Adrenal gland (tissue), 12 donors: ENCODE measurements around the gene SH2D5. TPM values are rescaled to one million over a fixed set of nuclear protein-coding genes. Genes with fewer than 3 reads are reported as not detected.

Source experiments
- DNase-seq, 7 donors: peaks; one replicate each; pipeline ENCODE4 v3.0.0-alpha.2; 2019 to 2020
- H3K27ac ChIP-seq, 5 donors: fragments of 200-600 bp; sonication (generic) in 4 of 5; 1 replicate in 3 of 5; 2 replicates in 2 of 5; pipeline versions ENCODE4 v1.5.1 to v1.8.0; 2016 to 2020; ENCODE audit warnings: mild to moderate bottlenecking in 1 of 5
- H3K27me3 ChIP-seq: fragments of 200-600 bp; 2 replicates; pipeline ENCODE4 v1.8.0; 2021
- H3K36me3 ChIP-seq, 2 donors: fragments of 200-600 bp; replicated peaks in 1 of 2; 1 replicate in 1 of 2; 2 replicates in 1 of 2; pipeline versions ENCODE4 v1.5.1 to v1.8.0; 2018 to 2022
- H3K4me1 ChIP-seq, 2 donors: fragments of 200-600 bp; replicated peaks in 1 of 2; 1 replicate in 1 of 2; 2 replicates in 1 of 2; pipeline versions ENCODE4 v1.5.1 to v1.8.0; 2018 to 2021
- H3K4me3 ChIP-seq, 4 donors: fragments of 200-600 bp; sonication (generic) in 3 of 4; one replicate each; pipeline ENCODE4 v1.5.1; 2016 to 2018
- H3K9me3 ChIP-seq, 3 donors: fragments of 200-600 bp; sonication (generic) in 1 of 3; replicated peaks in 1 of 3; 1 replicate in 2 of 3; 2 replicates in 1 of 3; pipeline versions ENCODE4 v1.5.1 to v1.8.0; 2016 to 2021
- POLR2A ChIP-seq, 2 donors: fragments of 450-650 bp; IDR thresholded peaks; one replicate each; pipeline ENCODE4 v1.6.1; 2017; ENCODE audit warnings: antibody characterized with exemption in 2 of 2, mild to moderate bottlenecking in 2 of 2, moderate library complexity in 1 of 2
- WGBS, 4 donors: extraction: QIAGEN DNeasy Blood & Tissue Kit in 2 of 4; methylation state at CpG; one replicate each; pipeline versions ENCODE4 v1.1.5 to v1.1.7; 2013 to 2017; 5-methylcytosine and 5-hydroxymethylcytosine counted together
- intact Hi-C, 2 donors: fragments of 100-400 bp; cut with DNase I; formaldehyde crosslinking; loops; one replicate each; pipeline versions ENCODE4 v1.14.1 to v1.15.0; 2022 to 2023
- polyA plus RNA-seq, 3 donors: library from polyadenylated mRNA; stranded (reverse); fragments of 200-250 nt in 2 of 3; fragments of 350-450 nt in 1 of 3; fragmentation: Illumina TruSeq in 1 of 3; extraction: RNeasy Lipid Tissue Mini Kit (QIAGEN cat#74804) in 1 of 3; gene quantifications; one replicate each; pipeline ENCODE4 v1.2.3, GENCODE V29; 2013 to 2014
- total RNA-seq, 9 donors: library from RNA; depleted of rRNA in 4 of 9; stranded (reverse); fragments of >200 nt in 4 of 9; fragments of 120-200 nt in 1 of 9; fragmentation: NEBNext Ultra II Directional in 1 of 9; extraction: Animal tissue kit (Norgen Biotek cat#: 25700) in 1 of 9; gene quantifications; one replicate each; pipeline versions ENCODE4 v1.1.0 to v1.2.4, GENCODE V29; 2013 to 2023
- TF ChIP-seq, protein P1 (sequence below), 6 experiments: fragments of 450-650 bp in 4 of 6; fragments of 200-600 bp in 2 of 6; sonication (generic) in 1 of 6; IDR thresholded peaks; 1 replicate in 5 of 6; 2 replicates in 1 of 6; pipeline versions ENCODE4 v1.5.1 to v1.8.0; 2016 to 2021; ENCODE audit warnings: antibody characterized with exemption in 6 of 6, mild to moderate bottlenecking in 2 of 6, moderate library complexity in 1 of 6
- donor health status: healthy with polysubstance abuse.
- donor health status: Bipolar disorder and iron deficiency.
- donor health status: DM: yes; HTN: yes; CAD: no.
- donor health status: DM: no; HTN: no; CAD: no.
- donor health status: DM: no; HTN: no; CAD: no.
- donor health status: DM: yes; HTN: yes; CAD: no.

Gene SH2D5
- total and polyA plus RNA-seq, 12 donors, result 0.06 to 1.9 (median 0.43) TPM; not detected in 3

DNA sequence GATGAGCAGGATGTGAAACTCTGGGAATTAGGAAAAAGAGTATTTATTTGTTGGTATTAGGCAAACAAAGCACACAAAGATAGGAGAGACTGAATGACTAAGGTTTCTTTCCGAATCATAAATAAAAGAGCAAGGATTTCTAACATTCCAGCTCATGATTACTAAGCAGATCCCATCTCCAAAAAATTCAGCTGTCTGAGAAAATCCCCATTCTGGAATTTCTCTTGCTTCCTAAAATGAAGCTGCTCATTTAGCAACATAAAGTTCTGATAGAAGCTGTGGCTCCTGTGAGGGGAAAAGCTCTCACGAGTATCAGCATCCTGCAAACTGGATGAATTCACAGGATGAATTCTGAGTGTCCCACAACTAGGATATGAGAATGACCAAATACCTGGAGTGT is 6.7 kb upstream of the SH2D5 start:
- WGBS, 4 donors, result 43 to 57% (median 49%) methylated on average over 2 of the region's 2 CpGs
- intact Hi-C loops, result no loop called here
- DNase-seq, result no peak
- H3K27me3 ChIP-seq, result no peaks in the 10 kb centered on the region
- H3K9me3 ChIP-seq, result no peaks in the 10 kb centered on the region
- H3K4me3 ChIP-seq, result no peak overlapping the region
- H3K4me1 ChIP-seq, result peaks cover 0 to 9% of the 10 kb centered on the region in 2 donors
- peaks cover 0 to 60% of the 10 kb centered on the region in 2 donors for H3K36me3 ChIP-seq
- H3K27ac ChIP-seq, result peak overlapping the region in 3 of 5 donors; percentile 12 to 54 (median 52)
- no peak for TF ChIP-seq POLR2A (IDR thresholded peaks at IDR 0.05)
- TF ChIP-seq, protein P1, sequence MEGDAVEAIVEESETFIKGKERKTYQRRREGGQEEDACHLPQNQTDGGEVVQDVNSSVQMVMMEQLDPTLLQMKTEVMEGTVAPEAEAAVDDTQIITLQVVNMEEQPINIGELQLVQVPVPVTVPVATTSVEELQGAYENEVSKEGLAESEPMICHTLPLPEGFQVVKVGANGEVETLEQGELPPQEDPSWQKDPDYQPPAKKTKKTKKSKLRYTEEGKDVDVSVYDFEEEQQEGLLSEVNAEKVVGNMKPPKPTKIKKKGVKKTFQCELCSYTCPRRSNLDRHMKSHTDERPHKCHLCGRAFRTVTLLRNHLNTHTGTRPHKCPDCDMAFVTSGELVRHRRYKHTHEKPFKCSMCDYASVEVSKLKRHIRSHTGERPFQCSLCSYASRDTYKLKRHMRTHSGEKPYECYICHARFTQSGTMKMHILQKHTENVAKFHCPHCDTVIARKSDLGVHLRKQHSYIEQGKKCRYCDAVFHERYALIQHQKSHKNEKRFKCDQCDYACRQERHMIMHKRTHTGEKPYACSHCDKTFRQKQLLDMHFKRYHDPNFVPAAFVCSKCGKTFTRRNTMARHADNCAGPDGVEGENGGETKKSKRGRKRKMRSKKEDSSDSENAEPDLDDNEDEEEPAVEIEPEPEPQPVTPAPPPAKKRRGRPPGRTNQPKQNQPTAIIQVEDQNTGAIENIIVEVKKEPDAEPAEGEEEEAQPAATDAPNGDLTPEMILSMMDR (IDR thresholded peaks at IDR 0.05), result no peak

GRCh38 chr1:20735581-20736111 is 3.1 kb upstream of the SH2D5 start:
- H3K36me3 ChIP-seq, result peaks cover 0 to 24% of the 10 kb centered on the region in 2 donors
- WGBS, 4 donors, result 92 to 98% (median 96%) methylated on average over 7 of the region's 7 CpGs
- H3K9me3 ChIP-seq, result no peaks in the 10 kb centered on the region
- TF ChIP-seq, protein P1 (IDR thresholded peaks at IDR 0.05), result no peak
- TF ChIP-seq POLR2A (IDR thresholded peaks at IDR 0.05), result no peak
- peaks cover 16 to 24% of the 10 kb centered on the region in 2 donors for H3K4me1 ChIP-seq
- DNase-seq, result peak in 2 of 7 donors; percentile 19 to 52
- H3K27me3 ChIP-seq, result no peaks in the 10 kb centered on the region
- no peak overlapping the region for H3K27ac ChIP-seq
- intact Hi-C loops, result no loop called here
- H3K4me3 ChIP-seq, result no peak overlapping the region

- WGBS, 4 donors, result 18 to 30% (median 22%) methylated on average over 6 to 7 of the region's 7 CpGs
Measured at GRCh38 chr1:20733360-20733975, 965 bp upstream of the SH2D5 start.

DNA sequence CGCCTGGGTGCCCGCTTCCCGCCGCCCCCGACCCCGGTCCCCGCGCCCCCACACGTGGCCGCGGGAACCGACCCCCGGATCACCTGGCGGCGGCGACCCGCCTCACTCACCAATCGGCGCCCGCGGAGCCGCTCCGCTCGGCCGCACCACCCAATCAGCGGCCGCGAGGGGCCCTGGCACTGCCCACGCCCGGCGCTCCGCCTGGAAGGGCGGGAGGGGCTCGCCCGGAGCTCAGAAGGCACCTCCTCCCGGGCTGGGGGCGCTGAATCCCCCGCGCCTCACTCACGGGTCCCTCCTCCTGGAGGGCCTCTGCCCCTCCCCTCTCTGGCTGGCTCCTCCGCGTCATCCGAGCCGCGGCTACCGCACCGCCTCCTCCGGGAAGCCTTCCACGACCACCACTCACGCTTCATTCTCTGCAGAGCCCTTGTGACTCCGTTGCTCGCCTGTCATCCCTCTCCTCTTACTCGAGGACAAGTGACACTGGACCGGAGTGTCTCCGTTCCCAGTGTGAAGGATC is 374 bp downstream of the SH2D5 start:
- TF ChIP-seq POLR2A (IDR thresholded peaks at IDR 0.05), result no peak
- Histone ChIP-seq H3K27ac (peak overlapping the region in 2 of 5 donors; percentile 75 to 92), H3K27me3 (no peaks in the 10 kb centered on the region), H3K36me3 (peaks cover 0 to 5% of the 10 kb centered on the region in 2 donors), H3K4me1 (peaks cover 15 to 16% of the 10 kb centered on the region in 2 donors), H3K9me3 (no peaks in the 10 kb centered on the region), H3K4me3 (peak overlapping the region in 3 of 4 donors; percentile 36 to 81 (median 45))
- peak in 6 of 7 donors; percentile 44 to 63 (median 52) for DNase-seq
- WGBS, 4 donors, result 1 to 2% (median 1%) methylated on average over 9 to 55 of the region's 55 CpGs
- intact Hi-C loops, result no loop called here

More at GRCh38 chr1:20733360-20733975, 965 bp upstream of the SH2D5 start:
- H3K27me3 ChIP-seq, result no peaks in the 10 kb centered on the region
- DNase-seq, result peak in 2 of 7 donors; percentile 18 to 46
- TF ChIP-seq, protein P1 (IDR thresholded peaks at IDR 0.05), result no peak
- peak in 1 of 2 donors; percentile 48 for TF ChIP-seq POLR2A (IDR thresholded peaks at IDR 0.05)
- intact Hi-C loops, result no loop called here
- no peaks in the 10 kb centered on the region for H3K9me3 ChIP-seq
- H3K4me1 ChIP-seq, result peaks cover 15 to 16% of the 10 kb centered on the region in 2 donors
- peaks cover 0 to 15% of the 10 kb centered on the region in 2 donors for H3K36me3 ChIP-seq
- H3K27ac ChIP-seq, result peak overlapping the region in 4 of 5 donors; percentile 13 to 92 (median 70)
- H3K4me3 ChIP-seq, result peak overlapping the region in 2 of 4 donors; percentile 45 to 81
